ENCODE data around the gene KCNK7.
"Not testable (repeated sequence)": the region's sequence is repeated elsewhere in the genome, so short reads cannot be mapped to it uniquely, and the experiment has no call there.

Gene KCNK7

DNA sequence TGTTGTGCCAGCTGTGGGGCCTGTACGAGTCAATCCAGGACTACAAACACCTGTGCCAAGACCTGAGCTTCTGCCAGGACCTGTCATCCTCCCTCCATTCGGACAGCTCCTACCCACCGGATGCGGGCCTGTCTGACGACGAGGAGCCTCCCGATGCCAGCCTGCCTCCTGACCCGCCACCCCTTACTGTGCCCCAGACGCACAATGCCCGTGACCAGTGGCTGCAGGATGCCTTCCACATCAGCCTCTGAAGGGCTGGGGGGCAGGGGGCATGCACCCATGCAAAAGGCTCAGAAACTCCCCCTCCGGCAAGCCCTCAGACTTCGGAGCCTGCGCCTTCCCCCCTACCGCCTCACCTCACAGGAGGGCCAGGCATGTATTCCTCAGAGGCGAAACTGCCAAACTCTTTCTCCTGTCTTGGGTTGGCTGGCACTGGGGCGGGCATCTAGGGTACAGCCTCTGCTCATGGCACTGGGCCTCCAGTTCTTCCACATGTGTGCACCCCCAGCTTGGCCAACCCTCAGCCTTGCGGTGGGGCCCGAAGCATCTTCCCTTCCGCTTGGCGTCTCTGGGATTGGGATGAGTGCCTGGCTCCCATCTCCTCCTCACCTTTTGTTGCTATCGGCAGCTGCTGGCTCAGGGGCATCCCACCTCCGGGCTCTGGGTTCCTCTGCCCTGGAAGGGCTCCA is 22.1 kb downstream of the KCNK7 start:
- DNase-seq (ENCODE audit: low read depth, low spot score): no peak

DNA sequence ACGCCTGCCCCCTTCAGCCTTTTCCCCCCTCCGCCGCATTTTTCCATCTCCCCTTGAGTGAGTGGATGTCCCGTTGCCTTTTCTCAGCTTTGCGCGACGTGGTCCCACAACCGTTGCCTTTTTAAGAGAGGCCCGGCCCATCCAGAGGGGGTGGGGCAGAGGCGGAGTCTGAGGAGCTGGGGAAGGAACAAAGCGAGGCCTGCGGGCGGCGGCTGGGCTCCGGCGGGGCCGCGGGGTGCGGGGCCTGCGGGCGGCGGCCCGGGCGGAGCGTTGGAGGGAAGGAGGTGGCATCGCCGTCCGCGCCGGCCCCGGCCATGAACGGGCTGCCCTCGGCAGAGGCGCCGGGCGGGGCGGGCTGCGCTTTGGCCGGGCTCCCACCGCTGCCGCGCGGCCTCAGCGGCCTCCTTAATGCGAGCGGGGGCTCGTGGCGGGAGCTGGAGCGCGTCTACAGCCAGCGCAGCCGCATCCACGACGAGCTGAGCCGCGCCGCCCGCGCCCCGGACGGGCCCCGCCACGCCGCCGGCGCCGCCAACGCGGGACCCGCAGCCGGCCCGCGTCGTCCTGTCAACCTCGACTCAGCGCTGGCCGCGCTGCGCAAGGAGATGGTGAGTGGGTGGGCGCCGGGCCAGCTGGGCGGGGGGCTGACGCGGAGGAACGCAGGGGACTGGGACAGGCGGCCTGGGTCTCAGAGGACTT is 23.1 kb downstream of the KCNK7 start, which contains the start of gene FAM89B:
TSS of gene FAM89B (plus strand) at position 183 of the 696 bp plus-strand sequence. CDS start at position 315, 132 bp downstream.
- peak; percentile 66 for DNase-seq (ENCODE audit: low read depth, low spot score)

DNA sequence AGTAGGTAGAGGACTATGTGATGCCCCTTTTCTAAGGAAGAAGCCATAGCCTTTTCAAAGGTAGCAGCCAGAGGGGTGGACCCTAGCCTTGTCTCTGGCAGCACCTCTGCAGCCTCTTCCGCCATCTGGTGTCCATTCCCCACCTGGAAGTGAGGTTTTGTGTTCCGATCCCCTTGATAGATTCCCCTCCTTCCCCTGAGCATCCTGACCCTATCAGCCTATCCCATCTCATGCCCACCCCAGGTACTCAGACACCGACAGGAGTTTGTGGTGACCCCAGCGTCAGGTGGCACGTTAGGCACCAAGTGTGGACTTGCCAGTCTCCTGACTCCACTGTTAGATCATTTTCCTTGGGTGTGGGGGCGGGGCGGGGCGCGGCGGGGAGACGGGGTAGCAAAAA is 23.7 kb downstream of the KCNK7 start:
- no peak for DNase-seq (ENCODE audit: low read depth, low spot score)

DNA sequence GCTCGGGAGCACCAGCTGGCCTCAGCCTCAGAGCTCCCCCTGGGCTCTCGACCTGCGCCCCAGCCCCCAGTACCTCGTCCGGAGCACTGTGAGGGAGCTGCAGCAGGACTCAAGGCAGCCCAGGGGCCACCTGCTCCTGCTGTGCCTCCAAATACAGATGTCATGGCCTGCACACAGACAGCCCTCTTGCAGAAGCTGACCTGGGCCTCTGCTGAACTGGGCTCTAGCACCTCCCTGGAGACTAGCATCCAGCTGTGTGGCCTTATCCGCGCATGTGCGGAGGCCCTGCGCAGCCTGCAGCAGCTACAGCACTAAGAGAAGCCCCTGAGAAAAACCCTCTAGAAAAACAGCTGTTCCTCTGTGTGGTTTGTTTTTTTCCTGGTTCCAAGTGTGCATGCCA is 24.2 kb downstream of the KCNK7 start:
- no peak for DNase-seq (ENCODE audit: low read depth, low spot score)

DNA sequence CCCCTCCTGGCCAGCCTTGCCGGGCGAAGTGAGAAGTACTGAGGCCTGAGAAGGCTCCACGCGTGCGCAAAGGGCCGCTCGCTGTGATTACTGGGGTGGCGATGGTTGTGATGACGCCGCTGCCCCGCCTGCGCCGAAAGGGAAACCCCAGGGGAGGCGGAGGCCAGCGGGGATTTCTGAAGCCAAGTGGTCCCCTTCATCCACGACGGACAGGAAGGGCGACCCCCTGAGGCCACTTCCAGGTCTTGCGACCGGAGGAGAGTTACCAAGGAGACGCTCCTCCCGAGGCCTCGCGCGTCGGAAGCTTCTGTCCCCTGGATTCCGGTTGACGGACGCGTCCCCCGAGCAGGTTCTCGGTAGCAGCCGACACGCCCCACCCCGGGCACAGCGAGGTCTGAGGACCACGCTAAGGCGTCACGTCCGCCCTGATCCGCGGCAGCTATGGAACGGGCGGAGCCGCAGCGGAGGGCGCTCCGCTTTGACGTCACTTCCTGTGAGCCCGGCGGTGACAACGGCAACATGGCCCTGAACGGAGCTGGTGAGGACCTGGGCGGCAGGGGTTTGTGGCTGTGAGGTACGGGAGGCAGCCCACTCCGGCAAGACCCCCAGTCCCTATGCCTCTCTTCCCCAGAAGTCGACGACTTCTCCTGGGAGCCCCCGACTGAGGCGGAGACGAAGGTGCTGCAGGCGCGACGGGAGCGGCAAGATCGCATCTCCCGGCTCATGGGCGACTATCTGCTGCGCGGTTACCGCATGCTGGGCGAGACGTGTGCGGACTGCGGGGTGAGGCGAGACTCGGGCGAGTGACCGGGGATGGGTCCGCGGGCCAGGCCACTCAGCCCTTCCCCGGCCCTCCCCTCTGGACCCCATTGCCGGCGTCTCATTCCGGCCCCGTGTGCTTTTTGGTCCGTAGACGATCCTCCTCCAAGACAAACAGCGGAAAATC is 25.4 kb downstream of the KCNK7 start, which contains the start of gene ZNRD2:
TSS of gene ZNRD2 (plus strand) at position 505 of the 946 bp plus-strand sequence. CDS start at position 520, 15 bp downstream.
- DNase-seq (ENCODE audit: low read depth, low spot score): peak; percentile 96

DNA sequence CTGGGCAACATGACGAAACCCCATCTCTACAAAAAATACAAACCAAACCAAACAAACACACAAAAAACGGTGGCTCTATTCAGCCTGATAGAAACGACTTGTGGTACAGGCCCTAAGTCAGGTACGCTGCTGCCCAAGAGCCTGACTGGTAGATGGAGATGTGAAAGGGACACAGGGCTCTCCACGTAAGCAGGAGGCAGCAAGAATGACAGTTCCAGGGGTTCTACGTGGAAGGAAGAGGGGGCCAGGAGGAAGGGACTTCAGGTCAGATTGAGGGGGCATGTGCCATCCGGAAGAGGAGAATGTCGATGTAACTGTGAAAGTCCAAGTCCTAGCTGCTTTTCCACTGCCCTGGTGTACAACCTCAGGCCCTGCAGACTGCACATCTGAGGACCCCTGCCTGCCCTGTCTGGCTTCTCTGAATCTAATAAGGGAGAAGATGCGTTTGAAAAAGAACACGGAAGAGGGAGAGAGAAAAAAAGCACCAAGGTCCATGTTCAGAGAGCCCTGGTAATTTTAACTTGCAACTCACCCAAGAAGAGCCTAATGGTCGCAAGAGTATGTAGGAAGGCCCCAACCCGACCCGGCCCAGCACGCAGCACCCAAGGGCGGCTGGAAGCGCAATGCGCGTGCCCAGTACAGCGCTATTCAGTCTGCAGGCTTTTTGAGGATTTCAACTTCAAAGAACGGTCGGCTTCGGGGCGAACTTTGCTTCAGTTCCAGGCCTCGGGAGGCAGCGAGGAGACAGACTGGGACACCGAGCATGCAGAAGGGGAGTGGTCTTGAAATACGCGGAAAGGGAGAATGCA is 26.2 kb downstream of the KCNK7 start:
- no peak for DNase-seq (ENCODE audit: low read depth, low spot score)

DNA sequence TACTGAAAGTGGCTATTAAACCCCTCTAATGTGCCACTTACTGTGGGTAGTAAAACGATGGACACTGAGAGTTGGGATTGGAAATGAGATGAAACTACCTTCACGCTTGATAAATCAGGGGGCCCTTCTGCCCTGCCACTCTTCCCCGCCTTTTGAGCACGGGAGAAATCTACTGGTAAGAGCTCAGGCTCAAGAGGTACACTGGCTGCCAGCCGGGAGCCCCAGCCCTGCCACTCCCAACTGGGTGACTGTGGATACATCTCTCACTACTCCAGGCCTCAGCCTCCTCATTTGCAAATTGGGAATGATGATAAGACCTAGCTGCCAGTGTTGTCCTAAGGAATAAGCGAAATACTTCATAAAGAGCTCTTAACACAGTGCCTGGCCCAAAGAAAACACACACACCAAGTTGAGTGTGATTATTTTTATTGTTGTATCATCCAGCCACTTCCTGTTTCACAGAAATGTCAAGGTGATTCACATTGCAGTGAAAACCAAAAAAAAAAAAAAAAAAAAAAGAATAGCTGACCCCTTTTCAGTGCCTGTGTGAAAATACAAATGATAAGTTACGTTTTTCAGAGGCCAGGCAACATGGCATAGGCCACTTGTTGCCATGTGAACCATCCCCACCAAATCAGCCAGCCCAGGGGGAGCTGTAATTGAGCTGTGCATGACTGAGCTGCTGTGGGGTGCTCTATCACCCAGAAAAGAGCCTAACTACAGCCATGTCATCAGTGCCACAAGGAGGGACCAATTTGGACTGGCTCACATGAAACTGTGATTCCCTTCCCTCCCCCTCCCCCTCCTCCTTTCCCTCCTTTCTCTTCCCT is 29.8 kb downstream of the KCNK7 start:
- DNase-seq (ENCODE audit: low read depth, low spot score): no peak

DNA sequence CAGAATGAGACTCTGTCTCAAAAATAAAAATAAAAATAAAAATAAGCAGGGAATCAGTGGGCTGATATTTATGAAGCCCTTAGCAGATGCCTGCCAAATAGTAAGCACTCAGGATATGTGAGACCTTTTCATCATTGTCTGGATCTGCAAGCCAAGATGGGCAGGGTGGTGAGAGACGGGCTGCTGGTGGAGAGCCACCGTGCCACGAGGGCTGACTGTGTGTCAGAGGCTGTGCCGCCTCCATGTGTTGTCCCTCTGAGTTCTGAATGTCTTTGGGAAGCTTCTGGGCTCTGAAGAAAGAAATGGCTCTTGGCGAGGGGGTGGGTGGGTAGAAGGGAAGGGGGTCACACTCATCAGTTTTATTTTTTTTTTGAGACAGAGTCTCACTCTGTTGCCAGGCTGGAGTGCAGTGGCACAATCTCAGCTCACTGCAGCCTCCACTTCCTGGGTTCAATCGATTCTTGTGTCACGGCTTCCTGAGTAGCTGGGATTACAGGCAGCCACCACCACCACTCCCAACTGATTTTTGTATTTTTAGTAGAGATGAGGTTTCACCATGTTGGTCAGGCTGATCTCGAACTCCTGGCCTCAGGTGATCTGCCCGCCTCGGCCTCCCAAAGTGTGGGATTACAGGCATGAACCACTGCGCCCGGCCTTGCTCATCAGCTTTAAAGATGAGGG is 30.6 kb downstream of the KCNK7 start:
- not testable (repeated sequence) for DNase-seq (ENCODE audit: low read depth, low spot score)

DNA sequence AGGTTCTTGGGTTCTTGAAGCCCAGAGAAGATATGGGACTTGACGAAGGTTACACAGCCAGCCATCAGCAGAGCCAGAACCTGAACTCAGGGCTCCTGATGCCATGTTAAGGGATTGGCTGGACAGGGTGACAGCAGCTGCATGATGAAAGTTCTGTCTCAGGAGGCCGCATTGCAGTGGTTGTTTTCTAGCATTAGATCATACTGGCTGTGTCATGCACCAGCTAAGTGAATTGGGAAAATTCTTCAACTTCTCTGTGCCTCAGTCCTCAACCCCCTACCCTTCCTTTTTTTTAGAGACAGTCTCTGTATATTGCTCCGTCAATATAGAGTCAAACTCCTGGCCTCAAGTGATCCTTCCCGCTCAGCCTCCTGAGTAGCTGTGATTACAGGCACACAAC is 32.0 kb downstream of the KCNK7 start:
- no peak for DNase-seq (ENCODE audit: low read depth, low spot score)

DNA sequence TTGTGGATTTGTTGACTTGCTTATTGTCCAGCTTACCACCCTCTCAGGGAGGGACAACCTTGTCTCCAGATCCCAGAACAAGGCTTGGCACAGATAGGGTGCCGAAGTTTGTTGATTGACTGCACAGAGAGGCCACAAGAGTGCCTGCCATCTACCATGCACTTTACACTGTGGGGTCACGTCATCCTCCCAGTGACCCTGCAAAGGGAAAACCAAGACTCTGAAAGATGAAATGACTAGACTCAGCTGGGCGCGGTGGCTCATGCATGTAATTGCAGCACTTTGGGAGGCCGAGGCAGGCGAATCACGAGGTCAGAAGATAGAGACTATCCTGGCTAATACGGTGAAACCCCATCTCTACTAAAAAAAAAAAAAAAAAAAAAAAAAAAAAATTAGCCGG is 32.8 kb downstream of the KCNK7 start:
- DNase-seq (ENCODE audit: low read depth, low spot score): no peak

DNA sequence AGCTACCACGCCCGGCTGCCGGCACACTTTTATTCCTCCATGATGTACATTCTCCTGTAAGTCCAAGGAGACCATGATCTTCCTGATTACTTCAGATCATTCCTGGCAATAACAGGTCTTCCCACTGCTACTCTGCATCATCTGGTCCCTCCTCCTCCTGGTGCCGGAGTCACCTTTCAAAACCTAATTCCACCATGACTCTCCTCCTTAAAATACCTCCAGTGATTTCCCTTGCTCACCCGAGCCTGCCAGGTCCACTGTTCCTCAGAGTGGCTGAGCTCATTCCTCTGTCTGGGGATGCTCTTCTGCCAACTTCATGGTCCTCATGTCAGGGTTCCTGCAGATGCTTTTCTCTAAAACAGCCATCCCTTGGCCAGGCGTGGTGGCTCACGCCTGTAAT is 33.6 kb downstream of the KCNK7 start:
- DNase-seq (ENCODE audit: low read depth, low spot score): no peak

DNA sequence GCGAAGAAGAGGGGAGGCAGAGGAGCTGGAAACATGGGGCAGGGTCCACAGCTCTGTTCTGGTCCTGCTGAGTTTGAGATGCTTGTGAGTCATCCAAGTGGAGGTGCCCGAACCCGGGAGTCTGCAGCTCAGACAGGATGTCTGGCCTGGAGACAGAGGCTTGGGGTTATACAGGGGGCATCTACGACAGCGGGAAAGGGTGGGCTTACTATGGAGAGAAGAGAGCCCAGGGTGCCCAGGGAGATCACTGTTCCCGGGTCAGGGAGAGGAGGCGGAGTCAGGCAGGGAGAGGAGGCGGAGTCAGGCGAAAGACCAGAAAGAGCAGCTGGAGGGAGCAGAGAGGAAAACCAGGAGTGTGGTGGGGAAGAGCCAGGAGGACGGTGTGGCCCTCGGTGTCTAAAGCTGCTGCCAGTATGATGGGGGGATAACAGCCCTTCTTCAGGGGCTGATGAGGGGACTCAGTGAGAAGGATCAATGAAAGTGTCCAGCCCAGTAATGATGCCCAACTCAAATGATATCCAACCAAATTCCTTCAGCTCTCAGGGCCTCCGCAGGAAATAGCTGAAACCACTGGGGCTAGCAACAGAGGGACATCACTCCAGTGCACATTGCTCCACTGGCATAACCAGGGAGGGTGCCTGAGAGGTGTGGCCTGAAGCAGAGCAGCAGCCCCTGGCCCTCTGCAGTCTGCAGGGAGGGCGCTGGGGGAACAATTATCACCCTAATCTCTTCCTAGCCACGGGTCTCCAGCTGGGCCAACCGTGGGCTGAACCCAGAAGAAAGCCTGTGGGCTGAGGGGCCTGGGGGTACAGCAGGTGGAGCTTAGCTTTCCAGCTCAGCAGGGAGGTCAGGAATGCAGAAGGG is 34.8 kb downstream of the KCNK7 start:
- DNase-seq (ENCODE audit: low read depth, low spot score): no peak

DNA sequence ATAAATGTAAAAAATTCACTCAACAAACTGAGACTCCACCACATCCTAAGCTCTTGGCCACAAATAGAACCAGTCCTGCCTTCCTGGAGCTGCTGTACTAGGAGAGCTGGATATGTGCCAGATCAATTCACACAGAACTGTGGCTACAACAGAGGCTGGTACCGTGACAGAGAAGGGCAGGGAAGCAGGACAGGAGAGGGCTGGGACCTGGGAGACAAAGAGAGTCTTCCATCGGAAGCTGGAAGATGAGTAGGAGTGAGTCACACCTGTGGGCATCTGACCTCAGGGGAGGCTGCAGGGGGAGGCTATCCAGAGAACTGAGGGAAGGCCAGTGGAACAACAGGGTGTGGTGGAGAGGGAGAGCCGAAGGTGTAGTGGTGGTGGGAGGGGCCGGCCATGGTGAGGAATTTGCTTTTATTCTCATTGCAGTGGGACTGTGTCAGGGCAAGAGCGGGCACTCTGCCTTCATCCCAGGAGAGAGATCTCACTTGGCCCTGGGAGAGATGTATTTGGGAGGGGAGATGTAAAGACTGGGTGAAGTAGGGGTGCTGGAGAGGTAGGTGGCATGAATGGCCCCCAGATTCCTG is 35.6 kb downstream of the KCNK7 start:
- DNase-seq (ENCODE audit: low read depth, low spot score): no peak

DNA sequence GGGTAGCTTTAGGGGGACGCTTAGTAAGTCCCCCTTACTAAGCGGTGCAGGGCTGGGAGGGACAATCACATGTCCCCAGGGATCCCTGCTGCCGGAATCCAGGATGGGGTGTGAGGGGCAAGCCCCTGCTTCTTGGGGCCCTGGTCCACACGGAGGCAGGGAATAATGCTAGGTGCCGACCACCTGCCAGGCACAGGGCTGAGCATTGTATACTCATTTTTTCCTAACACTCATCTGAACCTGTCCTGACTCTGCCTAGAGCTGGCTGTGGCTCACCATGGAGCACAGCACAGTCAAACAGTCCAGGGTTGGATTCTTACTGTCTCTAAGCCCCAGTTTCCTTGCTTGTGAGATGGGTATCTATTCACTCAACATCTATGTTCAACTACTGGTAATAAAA is 36.1 kb downstream of the KCNK7 start:
- no peak for DNase-seq (ENCODE audit: low read depth, low spot score)

DNA sequence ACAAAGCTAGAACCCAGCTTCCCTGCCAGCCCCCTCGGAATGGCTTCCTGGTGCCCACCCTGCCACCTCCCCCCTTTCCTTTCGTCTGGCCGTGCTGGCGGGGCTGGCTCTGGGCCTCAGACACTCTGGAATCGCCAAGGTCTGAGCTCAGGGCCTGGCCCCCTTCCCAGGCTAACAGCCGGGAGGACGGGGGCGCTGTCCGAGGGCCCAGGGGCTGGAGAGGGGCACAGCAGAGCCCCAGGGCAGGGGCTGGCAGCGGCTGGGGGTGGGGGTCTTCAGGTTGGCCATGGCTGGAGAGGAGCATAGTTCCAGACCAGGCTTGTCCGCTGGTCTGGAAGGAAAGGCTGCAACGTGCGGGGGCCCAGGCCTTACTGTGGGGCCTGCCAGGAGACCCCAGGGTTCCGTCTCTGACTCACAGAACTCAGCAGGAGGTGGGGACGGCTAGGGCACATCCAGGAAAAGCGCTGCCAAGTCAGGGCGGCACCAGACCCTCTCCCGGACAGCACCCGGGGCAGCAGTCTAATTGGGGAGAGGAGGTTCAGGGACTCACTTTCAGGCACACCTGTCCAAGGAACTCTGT is 36.6 kb downstream of the KCNK7 start:
- no peak for DNase-seq (ENCODE audit: low read depth, low spot score)

DNA sequence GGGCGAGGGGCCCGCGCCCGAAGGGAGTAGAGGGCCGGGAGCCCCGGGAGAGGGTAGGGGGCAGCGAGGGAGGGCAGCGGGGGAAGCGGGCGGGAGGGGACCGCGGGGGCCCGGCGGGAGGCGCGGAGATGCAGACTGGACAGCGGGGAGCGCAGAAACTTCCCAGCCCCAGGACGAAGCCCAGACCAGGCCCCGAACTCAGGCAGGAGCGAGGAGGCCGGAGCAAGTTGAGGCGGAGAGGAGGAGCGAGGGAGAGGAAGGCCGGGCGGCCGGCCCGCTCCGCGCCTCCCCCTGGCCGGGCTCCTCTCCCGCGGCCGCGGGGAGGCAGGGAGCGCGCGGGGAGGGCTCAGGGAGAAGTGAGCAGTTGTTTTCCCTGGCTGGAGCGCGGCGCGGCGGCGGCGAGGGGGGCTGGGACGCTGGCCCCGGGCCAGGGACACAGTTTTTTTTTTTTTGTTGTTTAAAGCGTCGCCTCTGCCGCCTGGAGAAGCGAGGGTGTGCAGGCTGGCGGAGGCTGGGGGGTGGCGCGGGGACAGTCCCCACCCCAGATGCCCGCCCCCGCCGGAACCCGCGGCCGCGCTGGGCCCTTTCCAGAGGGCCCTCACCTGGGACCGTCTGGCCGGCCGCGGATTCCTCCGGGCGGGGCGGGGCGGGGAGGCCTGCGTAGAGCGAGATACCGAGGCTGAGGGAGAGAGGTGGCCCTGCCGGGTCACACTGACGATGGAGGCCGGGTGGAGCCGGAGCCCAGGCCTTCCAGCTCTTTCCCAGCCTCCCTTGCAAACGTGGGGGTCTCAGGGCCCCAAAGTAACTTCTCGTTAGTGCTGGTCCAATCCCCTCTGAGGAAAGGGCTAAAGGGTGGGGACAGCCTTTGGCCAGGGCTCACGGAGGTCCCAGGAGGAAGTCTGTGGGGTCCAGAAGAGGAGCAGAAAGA is 37.3 kb downstream of the KCNK7 start, which contains the start of gene LTBP3:
TSS of gene LTBP3 (minus strand) at position 358 of the 928 bp plus-strand sequence. CDS start 400 bp downstream, outside the sequence.
- no peak for DNase-seq (ENCODE audit: low read depth, low spot score)

All from activated naive CD8-positive, alpha-beta T cell treated with anti-CD3 and anti-CD28 coated beads, Interleukin-2, amount 50 U/mL, for 16 hours (primary cell).